ENCODE measurements around the gene LFNG.
"Not testable (repeated sequence)": the region's sequence is repeated elsewhere in the genome, so short reads cannot be mapped to it uniquely, and the experiment has no call there.

The LFNG gene

DNA sequence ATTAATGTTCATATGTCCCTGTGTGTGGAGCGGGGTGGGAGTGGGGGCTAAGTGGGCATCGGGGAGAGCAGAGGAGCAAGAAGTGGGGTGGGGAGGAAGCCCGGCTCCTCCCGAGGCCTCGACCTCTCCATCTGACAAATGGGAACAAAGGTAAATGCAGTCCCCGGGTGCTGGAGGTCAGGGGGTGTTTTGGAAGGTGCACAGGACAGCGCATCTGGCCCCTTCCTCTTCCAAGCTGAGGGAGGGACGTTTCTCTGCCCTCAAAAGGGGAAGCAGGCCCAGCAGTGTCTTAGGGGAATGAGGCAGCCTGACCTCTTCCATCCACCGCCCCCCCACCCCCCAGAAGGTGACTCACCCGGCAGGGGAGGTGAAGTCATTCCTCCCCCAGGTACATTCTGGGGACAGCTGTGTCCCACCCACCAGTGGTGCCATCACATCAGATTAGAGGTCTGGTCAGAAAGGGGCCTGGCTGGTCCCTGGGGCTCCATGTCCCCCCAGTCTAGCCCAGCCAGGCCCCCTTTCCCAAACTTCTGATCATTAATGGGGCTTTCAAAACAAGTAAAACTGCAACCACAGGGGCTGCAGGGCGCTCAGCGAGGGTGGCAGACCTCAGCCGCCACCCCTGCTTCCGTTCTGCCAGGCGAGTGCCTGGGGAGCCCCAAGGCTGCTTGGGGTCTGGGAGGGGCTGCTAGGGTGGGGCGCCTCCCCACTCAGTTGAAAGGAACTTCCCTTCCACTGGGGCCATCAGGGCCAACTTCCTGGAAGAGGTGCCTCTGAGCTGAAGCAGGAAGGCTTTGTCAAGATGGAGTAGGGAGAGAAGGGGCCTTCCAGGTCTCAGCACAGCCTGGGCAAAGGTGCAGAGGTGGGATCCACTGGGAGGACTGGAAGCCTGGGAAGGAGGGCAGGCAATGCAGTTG is 10.8 kb downstream of the LFNG start:
- DNase-seq (ENCODE audit: low spot score) = no peak

DNA sequence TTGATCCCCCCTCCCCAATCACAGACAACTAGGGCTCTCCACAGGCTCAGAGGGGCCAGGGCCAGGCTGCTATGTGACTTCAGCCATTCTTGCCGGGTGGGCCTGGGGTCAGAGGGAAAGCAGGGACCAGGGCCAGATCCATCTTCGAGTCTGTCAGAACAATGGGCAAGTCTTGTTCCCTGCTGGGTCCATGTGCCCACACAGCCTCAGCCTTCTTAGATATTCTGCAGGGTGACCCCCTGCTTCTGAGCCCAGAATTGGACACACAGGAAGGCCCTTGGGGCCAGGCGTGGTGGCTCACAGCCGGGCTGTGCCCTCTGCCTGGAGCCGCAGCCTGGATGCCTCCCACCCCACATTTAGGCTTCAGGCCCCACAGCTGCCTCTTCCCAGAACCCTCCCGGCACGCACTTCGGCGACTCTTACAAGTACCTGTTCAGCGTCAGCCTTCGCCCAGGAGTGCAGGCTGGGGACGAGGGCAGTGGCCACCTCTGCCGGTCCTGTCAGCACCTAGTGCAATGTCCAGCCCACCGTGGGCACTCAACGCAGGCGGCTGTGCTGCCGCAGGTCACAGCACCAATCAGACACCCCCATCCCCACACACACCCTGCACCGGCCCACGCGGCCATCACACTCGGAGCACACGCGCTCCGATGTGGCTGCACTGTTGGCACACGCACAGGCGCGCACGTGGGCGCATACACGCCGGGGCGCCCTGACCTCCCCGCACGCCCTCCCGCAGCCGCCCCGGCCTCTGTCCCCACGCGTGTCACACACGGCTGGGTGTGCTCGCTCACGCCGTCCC is 11.6 kb downstream of the LFNG start:
- DNase-seq (ENCODE audit: low spot score) = not testable (repeated sequence)

DNA sequence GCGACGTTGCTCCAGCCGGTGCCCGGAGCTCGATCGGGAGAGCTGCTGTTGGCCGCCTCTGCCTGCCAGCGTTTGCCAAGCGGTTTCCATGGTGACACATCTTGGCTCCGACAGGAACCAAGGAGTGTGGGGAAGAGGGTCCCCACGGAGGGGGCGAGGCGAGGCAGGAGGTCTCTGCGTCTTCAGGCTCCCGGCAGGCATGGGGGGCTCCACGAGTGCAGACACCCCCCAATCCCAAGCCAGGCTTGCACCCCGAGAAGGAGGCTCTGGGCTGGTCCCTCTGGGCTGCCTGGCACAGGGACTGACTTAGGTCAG is 12.2 kb downstream of the LFNG start:
- not testable (repeated sequence) for DNase-seq (ENCODE audit: low spot score)

DNA sequence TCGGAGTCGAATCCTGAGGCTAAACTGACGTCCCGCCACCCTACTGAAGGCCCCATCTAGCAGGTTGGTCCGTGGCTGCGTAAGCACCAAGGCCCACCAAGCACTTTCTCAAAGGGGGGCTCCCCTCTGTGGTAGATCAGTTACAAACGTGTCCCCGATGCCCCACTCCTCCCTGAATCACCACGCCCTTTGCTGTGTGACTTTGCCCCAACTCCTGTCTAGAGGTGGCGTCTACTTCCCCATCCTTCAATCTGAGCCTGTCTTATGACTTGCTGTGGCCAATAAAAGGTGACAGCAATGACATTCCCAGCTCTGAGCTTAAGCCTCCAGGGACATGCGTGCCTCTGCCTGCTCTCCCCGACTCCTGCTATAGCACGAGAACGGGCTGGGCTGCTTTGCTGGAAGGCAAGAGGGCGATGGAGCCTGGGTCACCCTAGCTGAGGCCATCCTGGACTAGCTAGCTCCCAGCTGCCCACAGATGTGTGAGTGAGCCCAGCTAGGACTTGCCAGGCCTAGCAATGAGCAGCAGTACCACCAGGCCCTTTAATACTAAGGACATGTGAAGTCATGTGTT is 12.7 kb downstream of the LFNG start:
- not testable (repeated sequence) for DNase-seq (ENCODE audit: low spot score)

DNA sequence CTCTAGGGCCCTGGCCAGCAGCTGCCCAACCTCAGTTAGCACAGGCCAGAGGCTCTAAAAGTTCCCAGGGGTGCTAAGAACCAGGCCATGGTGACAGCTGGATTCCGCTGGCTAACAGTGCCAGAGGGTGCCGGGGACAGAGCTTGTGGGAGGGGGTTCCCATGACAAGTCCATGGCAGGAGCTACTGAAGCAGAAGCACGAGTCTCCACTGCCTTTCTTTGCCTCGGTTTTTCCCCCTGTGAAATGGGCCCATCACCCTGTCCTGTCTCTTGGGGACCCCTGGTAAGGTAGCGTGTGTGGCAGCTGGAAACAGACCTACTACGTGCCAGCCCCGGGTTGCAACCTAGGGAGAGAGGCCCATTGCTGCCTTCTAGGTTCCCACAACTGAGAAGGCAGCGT is 13.2 kb downstream of the LFNG start:
- not testable (repeated sequence) for DNase-seq (ENCODE audit: low spot score)

DNA sequence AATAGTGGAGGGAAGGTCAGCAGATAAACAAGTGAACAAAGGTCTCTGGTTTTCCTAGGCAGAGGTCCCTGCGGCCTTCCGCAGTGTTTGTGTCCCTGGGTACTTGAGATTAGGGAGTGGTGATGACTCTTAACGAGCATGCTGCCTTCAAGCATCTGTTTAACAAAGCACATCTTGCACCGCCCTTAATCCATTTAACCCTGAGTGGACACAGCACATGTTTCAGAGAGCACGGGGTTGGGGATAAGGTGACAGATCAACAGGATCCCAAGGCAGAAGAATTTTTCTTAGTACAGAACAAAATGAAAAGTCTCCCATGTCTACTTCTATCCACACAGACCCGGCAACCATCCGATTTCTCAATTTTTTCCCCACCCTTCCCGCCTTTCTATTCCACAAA is 14.0 kb downstream of the LFNG start:
- not testable (repeated sequence) for DNase-seq (ENCODE audit: low spot score)

DNA sequence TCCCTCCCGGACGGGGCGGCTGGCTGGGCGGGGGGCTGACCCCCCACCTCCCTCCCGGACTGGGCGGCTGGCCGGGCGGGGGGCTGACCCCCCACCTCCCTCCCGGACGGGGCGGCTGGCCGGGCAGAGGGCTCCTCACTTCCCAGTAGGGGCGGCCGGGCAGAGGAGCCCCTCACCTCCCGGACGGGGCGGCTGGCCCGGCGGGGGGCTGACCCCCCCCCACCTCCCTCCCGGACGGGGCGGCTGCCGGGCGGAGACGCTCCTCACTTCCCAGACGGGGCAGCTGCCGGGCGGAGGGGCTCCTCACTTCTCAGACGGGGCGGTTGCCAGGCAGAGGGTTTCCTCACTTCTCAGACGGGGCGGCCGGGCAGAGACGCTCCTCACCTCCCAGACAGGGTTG is 14.6 kb downstream of the LFNG start:
- DNase-seq (ENCODE audit: low spot score) = not testable (repeated sequence)

DNA sequence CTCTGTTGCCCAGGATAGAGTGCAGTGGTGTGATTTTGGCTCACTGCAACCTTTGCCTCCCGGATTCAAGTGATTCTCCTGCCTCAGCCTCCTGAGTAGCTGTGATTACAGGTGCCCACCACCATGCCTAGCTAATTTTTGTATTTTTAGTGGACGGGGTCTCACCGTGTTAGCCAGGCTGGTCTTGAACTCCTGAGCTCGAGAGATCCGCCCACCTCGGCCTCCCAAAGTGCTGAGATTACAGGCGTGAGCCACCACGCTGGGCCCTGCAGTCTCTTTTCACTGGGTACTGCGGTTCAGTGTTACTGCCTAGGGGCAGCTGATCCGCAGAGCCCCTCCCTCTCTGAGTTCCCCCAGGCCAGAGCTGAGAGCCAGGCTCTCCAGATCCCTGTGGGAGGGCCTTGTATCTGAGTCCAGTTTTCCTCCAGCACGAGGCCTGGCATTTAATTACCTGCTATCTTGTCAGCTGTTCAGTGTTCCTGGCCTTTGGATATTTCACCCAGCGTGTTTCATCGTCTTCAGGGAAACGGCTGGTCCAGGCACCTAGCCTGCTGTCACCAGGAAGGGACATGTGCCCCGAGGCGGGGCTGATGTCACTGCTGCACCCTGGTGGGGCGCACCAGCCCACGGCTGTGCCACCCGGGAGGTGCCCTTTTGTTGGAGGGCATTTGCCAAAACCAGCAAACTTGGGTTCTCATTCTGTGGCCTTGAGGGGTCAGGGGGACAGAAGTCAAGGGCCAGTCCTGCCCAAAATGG is 16.5 kb downstream of the LFNG start:
- not testable (repeated sequence) for DNase-seq (ENCODE audit: low spot score)

DNA sequence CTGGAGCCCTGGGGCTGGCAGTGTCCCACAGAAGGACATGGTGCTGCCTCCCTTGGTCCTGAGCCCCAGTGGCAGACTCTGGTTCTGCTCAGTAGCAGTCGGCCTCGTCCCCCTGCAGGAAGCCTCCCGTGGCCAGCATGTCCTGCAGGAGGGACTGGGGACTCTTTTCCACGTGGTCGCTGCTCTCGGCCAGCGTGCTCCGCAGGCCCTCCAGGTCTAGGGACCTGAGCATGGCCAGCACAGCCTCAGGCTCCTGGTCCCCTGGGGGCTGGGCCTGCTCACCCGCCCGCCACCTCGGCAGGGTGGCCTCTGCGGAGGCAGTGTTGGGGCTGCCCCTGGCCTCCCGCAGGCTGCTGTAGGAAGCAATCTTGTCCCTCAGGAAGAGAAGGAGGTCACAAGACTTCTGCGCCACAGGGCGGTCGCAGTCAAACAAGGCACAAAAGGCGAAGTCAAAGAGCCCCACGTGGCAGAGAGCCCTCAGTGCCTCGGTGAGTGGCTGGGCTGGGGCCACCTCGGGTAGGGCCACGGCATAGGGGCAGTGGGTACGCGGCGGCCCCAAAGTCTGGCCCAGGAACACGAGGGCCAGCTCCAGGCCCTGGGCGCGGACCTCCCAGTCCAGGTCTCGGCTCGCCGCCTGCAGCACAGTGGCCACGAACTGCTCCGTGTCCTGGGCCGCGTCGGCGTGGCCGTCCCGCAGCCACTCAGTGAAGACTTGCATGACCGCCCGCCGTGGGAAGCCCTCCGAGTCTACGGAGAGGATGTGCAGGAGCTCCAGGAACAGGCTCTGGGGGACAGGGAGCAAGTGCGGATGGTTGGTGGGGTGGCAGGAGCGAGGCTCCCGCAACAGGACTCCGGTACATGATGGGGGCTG is 18.6 kb downstream of the LFNG start:
- no peak for DNase-seq (ENCODE audit: low spot score)

DNA sequence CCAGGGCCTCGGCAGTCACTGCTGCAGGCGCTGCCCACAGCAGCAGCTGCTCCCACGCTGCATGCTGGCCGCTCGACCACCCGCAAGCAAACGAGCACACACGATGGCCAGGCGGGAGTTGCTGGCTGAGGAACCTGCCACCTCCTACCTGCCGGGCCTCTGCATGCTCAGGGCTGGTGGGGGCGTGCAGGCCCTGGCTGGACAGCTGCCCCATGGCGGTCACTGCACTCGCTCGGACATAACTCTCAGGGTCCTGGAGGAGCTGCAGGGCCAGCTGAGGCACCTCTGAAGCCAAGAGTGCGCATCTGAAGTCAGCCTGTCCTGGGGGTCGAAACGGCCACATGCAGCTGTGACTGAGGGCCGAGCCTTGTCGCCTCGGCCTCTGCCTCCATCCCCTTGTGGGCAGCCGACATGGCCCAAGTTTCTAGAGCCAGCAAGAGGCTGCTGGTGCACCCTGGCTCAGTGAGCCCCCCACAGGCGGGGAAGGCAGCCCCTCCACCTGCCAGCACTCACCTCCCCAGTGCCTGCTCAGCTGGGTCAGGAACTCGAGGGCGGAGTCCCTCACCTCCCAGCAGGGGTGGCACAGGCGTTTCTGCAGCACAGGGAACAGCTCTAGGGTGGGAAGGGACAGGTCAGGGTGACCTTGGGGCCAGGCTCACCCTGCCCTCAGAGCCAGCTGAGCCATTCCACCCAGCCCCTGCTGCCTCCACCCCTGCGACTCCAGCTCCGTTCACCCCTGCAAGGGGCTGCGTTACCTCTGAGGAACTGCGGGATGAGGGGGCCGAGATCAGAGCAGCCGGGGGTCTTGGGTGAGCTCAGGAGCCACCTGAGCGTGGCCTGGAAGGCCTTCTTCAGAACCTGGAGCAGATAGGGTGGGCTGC is 19.7 kb downstream of the LFNG start:
- no peak for DNase-seq (ENCODE audit: low spot score)

DNA sequence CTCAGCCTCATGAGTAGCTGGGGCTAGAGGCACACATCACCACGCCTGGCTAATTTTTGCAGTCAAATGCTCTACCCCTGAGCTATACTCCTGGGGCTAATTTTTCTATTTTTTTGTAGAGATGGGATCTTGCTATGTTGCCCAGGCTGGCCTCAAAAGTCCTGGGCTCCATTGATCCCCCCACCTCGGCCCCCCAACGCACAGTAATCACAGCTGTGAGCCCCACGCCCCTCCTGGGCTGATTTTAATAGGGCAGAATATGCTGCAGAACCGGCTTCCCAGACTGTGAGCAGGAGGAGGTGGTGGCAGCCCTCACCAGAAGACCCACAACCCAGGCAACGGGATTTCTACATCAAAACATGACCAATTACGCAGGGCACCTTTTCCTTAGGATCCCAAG is 20.6 kb downstream of the LFNG start:
- no peak for DNase-seq (ENCODE audit: low spot score)

DNA sequence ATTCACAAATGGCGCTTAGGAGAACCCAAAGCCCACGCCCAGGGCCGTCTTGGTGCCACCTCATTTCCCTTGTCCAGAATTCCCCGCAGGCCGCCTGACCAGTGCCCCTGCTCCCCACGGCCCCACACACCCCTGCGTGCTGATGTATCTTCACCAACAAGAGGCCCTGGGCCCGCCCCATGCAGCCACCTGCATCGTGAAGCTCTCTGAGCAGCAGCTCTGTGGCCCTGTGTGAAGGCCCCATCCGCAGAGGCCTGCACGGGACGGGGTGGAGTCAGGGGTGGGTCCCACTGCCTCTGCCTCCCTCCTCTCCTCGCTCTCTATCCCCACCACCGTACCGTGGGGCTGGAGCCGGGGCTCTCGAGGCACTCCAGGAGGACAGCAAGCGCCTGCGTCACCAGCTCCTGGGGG is 21.1 kb downstream of the LFNG start:
- DNase-seq (ENCODE audit: low spot score) = no peak

DNA sequence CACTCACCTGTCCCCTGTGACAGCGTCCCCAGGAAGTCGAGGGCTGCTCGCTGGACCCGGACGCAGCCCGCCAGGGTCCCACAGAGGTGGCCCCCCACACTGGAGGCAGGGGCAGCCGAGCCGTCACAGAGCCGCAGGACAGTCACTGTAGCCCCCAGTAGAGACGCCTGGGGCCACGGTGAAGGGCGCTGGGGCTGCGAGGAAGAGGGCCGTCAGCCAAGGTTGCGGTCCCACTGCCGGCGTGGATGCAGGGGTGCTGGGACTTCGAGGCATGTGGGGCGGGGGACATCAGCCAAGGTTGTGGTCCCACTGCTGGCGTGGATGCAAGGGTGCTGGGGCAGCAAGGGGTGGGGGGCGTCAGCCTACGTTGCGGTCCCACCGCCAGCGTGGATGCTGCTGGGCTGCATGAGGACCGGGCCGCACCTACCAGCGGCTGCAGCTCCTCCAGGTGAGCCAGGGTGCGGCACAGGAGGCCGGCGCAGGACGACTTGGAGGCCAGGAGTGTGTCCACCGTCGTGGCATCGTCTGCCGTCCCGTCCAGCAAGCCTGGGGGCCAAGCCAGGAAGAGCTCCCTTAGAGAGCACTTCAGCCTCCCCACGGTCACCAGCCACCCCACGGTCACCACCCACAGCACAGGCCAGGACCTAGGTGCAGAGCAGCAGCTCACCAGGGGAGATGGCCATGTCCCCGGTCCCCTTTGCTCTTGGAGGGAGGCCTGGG is 21.9 kb downstream of the LFNG start:
- DNase-seq (ENCODE audit: low spot score) = no peak

DNA sequence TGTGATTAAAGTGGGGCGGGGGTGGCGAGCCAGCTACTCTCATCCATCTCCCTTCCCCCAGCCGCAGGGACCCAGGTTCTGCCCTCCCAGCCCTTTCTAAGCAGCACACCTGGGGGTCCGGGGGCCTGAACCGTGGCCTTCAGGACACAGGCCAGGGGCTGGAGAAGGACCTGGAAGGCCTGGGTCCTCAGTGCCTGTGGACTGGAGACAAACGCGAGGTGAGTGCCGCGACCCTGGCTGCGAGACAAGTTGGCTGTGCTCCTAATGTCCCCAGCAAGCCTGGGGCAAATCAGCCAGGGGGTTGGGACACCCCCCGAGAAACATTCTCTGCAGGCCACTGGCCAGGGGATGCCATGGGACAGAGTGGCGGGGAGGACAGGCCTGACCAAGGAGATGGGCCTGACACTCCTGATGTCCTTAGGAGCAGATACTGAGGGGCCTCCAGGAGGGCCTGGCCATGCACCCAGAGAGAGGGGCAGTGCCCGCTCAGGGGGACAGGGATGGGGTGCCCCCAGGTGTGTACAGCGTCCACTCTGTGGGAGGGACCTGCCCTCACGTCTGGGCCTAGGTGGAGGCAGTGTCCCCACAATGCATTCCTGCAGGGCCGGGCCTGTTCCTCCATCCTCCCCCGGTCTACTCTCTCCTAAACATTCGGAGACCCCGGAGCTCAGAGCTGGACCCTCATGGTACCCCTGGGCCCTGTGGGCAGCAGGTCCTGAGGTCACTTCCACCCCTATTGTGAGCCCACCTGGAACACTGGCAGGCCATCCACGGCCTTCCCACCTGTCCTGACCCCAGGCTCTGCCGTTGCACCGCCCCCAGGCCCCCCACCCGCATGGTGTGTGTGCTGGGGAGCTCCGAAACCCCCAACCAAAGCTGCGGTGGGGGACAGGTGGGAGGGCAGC is 22.7 kb downstream of the LFNG start:
- DNase-seq (ENCODE audit: low spot score) = no peak

DNA sequence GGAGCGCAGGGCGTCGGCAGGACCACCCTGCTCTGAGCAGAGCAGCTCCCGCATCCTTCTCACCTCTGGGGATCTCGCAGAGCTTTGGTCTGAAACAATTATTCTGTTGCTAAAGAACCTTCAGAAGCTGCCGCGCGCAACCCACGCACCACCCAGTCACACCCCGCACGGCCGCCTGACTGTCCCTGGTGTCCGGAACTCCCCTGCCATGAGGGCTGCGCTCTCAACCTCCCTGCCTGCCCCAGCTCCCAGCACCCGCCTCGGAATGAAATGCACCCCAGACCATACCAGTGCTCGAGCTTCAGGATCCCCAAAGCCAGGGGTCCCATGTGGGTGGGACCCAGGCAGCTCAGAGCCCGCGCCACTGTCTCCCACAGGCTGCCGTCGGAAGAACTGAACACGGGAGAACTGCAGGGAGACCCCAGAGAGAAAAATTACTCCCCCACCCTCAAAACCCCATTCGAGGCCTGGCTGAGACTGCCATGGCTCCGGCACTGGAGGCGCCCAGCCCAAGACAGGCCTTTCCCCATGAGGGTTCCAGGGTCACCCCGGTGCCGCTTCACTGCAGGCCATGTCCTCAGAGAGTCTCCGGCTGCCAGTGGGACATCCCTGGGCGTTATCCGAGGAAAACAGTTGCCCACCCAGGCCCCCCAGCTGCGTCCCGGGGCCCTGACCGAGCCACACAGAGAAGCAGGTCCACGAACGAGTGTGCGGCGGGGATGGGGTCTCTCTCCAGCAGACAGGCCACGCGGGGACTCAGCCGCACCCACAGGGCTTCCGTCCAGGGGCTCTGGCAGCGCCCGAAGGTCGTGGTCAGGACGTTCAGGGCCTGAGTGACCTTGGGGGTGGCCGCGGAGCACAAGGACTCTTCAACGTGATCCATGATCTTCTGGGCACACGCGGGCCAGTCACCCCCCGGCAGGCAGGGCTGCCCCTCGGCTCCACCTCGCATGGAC is 23.6 kb downstream of the LFNG start:
- DNase-seq (ENCODE audit: low spot score) = no peak

DNA sequence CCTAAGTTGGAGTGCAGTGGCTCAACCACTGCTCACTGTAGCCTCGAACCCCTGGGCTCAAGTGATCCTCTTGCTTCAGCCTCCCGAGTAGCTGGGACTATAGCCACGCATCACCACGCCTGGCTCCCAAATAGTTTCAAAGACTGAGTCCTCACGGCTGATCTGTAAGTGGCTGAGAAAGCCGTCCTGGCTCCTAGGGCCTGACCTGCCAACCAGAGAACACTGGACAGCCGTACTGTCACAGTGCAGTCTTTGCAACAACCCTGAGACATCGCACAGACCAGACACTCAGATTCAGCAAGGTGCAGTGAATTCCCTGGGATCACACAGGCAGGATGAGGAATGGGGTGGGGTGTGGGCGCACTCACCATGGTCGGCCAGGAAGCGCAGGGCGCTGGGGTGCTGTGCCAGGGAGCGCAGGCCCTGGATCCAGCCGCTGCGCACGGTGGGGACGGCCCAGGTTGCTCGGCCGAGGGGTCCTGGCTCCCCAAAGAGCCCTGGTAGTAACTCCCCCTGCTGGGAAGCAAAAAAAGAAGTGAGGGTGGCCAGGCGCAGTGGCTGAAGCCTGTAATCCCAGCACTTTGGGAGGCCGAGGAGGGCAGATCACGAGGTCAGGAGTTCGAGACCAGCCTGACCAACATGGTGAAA is 25.1 kb downstream of the LFNG start:
- no peak for DNase-seq (ENCODE audit: low spot score)
